GM23338 (cell line): ENCODE measurements around the gene CDC6. TPM values are rescaled to one million over a fixed set of nuclear protein-coding genes. Genes with fewer than 3 reads are reported as not detected.

Source experiments
- ATAC-seq: fragments of 200-7000 bp; cut with Tn5 transposase; 3 replicates; pipeline ENCODE4 v1.9.1; 2020
- DNase-seq: peaks from one replicate; pipeline ENCODE4 v3.0.0-alpha.2; 2015; ENCODE audit warnings: low spot score
- H2AFZ ChIP-seq: fragments of 200-600 bp; sonication (generic); 2 replicates; pipeline ENCODE4 v1.8.0; 2016; ENCODE audit warnings: antibody characterized with exemption, mild to moderate bottlenecking, moderate library complexity
- H3F3A ChIP-seq: fragments of 200-600 bp; sonication (generic); replicated peaks from 2 replicates; pipeline ENCODE4 v1.8.0; 2017; ENCODE audit warnings: antibody characterized with exemption, mixed run types, low read depth
- H3K27ac ChIP-seq: fragments of 200-600 bp; sonication (generic); 2 replicates; pipeline ENCODE4 v1.6.1; 2016; ENCODE audit warnings: low read depth
- H3K27me3 ChIP-seq: fragments of 200-600 bp; sonication (generic); 2 replicates; pipeline ENCODE4 v1.8.0; 2016; ENCODE audit warnings: mild to moderate bottlenecking, mixed run types, moderate library complexity; ENCODE audit not compliant: insufficient read depth
- H3K36me3 ChIP-seq: fragments of 200-600 bp; sonication (generic); 2 replicates; pipeline ENCODE4 v1.8.0; 2016; ENCODE audit warnings: mild to moderate bottlenecking; ENCODE audit not compliant: insufficient read depth
- H3K4me1 ChIP-seq: fragments of 200-600 bp; sonication (generic); 2 replicates; pipeline ENCODE4 v1.8.0; 2016; ENCODE audit warnings: mild to moderate bottlenecking, moderate library complexity; ENCODE audit not compliant: insufficient read depth
- H3K4me2 ChIP-seq: fragments of 200-600 bp; sonication (generic); 2 replicates; pipeline ENCODE4 v1.7.1; 2017; ENCODE audit warnings: mixed run types
- H3K4me3 ChIP-seq: fragments of 200-600 bp; sonication (generic); 2 replicates; pipeline ENCODE4 v1.6.1; 2016; ENCODE audit warnings: mixed run types
- H3K79me2 ChIP-seq: fragments of 200-600 bp; sonication (generic); replicated peaks from 2 replicates; pipeline ENCODE4 v1.8.0; 2017; ENCODE audit warnings: mild to moderate bottlenecking; ENCODE audit not compliant: insufficient read depth
- H3K9me2 ChIP-seq: fragments of 200-600 bp; sonication (generic); 2 replicates; pipeline ENCODE4 v1.8.0; 2017; ENCODE audit not compliant: insufficient read depth
- H4K20me1 ChIP-seq: fragments of 200-600 bp; sonication (generic); replicated peaks from 2 replicates; pipeline ENCODE4 v1.8.0; 2017; ENCODE audit warnings: mild to moderate bottlenecking; ENCODE audit not compliant: insufficient read depth
- H3K27ac Mint-ChIP-seq: 2 replicates; pipeline ENCODE4 v1.8.0; 2020; ENCODE audit warnings: inconsistent platforms, mild to moderate bottlenecking, moderate library complexity, mixed read lengths
- H3K27me3 Mint-ChIP-seq: 3 replicates; pipeline ENCODE4 v1.8.0; 2022; ENCODE audit warnings: low read depth, mild to moderate bottlenecking, moderate library complexity, mixed read lengths, inconsistent platforms; ENCODE audit not compliant: insufficient read depth, poor library complexity
- H3K36me3 Mint-ChIP-seq: 3 replicates; pipeline ENCODE4 v1.8.0; 2021; ENCODE audit warnings: low read depth, mild to moderate bottlenecking, inconsistent platforms, moderate library complexity, mixed read lengths
- H3K4me1 Mint-ChIP-seq: 3 replicates; pipeline ENCODE4 v1.8.0; 2020; ENCODE audit warnings: mild to moderate bottlenecking, inconsistent platforms, mixed read lengths
- H3K4me3 Mint-ChIP-seq: 3 replicates; pipeline ENCODE4 v1.8.0; 2021; ENCODE audit warnings: moderate library complexity, mild to moderate bottlenecking, inconsistent platforms, mixed read lengths
- H3K9me3 Mint-ChIP-seq: 3 replicates; pipeline ENCODE4 v1.8.0; 2020; ENCODE audit warnings: moderate library complexity, mild to moderate bottlenecking, inconsistent platforms, mixed read lengths
- CREB1 ChIP-seq: fragments of 250-450 bp; sonication (Bioruptor Pico); IDR thresholded peaks from 2 replicates; pipeline ENCODE4 v1.5.0; 2020; ENCODE audit warnings: low read depth, mild to moderate bottlenecking, moderate library complexity
- EZH2 ChIP-seq: fragments of 200-600 bp; sonication (generic); IDR thresholded peaks from one replicate; pipeline ENCODE4 v1.8.0; 2017; ENCODE audit warnings: antibody characterized with exemption, mild to moderate bottlenecking, low read depth; ENCODE audit not compliant: unreplicated experiment
- EZH2phosphoT487 ChIP-seq: fragments of 200-600 bp; sonication (generic); IDR thresholded peaks from one replicate; pipeline ENCODE4 v1.8.1; 2018; ENCODE audit warnings: antibody characterized with exemption; ENCODE audit not compliant: unreplicated experiment
- JUNB ChIP-seq: IDR thresholded peaks from one replicate; pipeline ENCODE4 v1.6.1; 2016; ENCODE audit warnings: antibody characterized with exemption; ENCODE audit not compliant: unreplicated experiment
- NANOG ChIP-seq: IDR thresholded peaks from 2 replicates; pipeline ENCODE4 v1.6.1; 2016; ENCODE audit warnings: antibody characterized with exemption, borderline replicate concordance
- POLR2AphosphoS5 ChIP-seq: IDR thresholded peaks from 2 replicates; pipeline ENCODE4 v1.6.1; 2016; ENCODE audit warnings: antibody characterized with exemption, low read depth
- STAT1 ChIP-seq: IDR thresholded peaks from one replicate; pipeline ENCODE4 v1.6.1; 2016; ENCODE audit warnings: antibody characterized with exemption; ENCODE audit not compliant: unreplicated experiment
- ZNF114 ChIP-seq: fragments of 250-450 bp; sonication (Bioruptor Pico); IDR thresholded peaks from 2 replicates; pipeline ENCODE4 v1.5.0; 2020; ENCODE audit warnings: mild to moderate bottlenecking, moderate library complexity
- ZNF331 ChIP-seq: fragments of 250-450 bp; sonication (Bioruptor Pico); IDR thresholded peaks from 2 replicates; pipeline ENCODE4 v1.5.0; 2020; ENCODE audit warnings: low read depth, mild to moderate bottlenecking, moderate library complexity
- ZNF462 ChIP-seq: fragments of 250-450 bp; sonication (Bioruptor Pico); IDR thresholded peaks from 2 replicates; pipeline ENCODE4 v1.5.0; 2020; ENCODE audit warnings: mild to moderate bottlenecking, moderate library complexity
- polyA plus RNA-seq: library from polyadenylated mRNA; unstranded; fragments of >200 nt; fragmentation: Nextera tagmentation; extraction: Ambion mirVana; gene quantifications from 2 replicates; pipeline ENCODE4 v1.2.1, GENCODE V29; 2016
- total RNA-seq: library from RNA; depleted of rRNA; stranded (reverse); fragments of >200 nt; shearing (Covaris generic); gene quantifications from 2 replicates; pipeline ENCODE4 v1.2.3, GENCODE V29; 2014
- TF ChIP-seq, protein P1 (sequence below): IDR thresholded peaks from one replicate; pipeline ENCODE4 v1.6.1; 2018; ENCODE audit warnings: antibody characterized with exemption; ENCODE audit not compliant: unreplicated experiment
- TF ChIP-seq, protein P2 (sequence below), 2 experiments: fragments of 200-600 bp in 1 of 2; sonication (generic) in 1 of 2; conservative IDR thresholded peaks; 2 replicates each; pipeline versions ENCODE4 v1.5.1 to v1.6.1; 2016 to 2017; ENCODE audit warnings: antibody characterized with exemption in 2 of 2, low read depth in 2 of 2, mild to moderate bottlenecking in 2 of 2, moderate library complexity in 1 of 2

Gene CDC6
- total and polyA plus RNA-seq, 2 experiments from 2014 or later: 46.2 to 79.9 TPM

- TF ChIP-seq EZH2 (no peak), ZNF331 (CRISPR knock-in tag) (no peak), ZNF114 (CRISPR knock-in tag) (no peak), EZH2phosphoT487 (no peak), STAT1 (no peak), CREB1 (no peak), NANOG (no peak), JUNB (no peak)
- TF ChIP-seq, protein P1, sequence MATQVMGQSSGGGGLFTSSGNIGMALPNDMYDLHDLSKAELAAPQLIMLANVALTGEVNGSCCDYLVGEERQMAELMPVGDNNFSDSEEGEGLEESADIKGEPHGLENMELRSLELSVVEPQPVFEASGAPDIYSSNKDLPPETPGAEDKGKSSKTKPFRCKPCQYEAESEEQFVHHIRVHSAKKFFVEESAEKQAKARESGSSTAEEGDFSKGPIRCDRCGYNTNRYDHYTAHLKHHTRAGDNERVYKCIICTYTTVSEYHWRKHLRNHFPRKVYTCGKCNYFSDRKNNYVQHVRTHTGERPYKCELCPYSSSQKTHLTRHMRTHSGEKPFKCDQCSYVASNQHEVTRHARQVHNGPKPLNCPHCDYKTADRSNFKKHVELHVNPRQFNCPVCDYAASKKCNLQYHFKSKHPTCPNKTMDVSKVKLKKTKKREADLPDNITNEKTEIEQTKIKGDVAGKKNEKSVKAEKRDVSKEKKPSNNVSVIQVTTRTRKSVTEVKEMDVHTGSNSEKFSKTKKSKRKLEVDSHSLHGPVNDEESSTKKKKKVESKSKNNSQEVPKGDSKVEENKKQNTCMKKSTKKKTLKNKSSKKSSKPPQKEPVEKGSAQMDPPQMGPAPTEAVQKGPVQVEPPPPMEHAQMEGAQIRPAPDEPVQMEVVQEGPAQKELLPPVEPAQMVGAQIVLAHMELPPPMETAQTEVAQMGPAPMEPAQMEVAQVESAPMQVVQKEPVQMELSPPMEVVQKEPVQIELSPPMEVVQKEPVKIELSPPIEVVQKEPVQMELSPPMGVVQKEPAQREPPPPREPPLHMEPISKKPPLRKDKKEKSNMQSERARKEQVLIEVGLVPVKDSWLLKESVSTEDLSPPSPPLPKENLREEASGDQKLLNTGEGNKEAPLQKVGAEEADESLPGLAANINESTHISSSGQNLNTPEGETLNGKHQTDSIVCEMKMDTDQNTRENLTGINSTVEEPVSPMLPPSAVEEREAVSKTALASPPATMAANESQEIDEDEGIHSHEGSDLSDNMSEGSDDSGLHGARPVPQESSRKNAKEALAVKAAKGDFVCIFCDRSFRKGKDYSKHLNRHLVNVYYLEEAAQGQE: no peak
Measured at GRCh38 chr17:40278414-40278813, 9.3 kb upstream of the CDC6 start (continued).

GRCh38 chr17:40279402-40279801 lies 8.3 kb upstream of the CDC6 start:
- H3K4me1 Mint-ChIP-seq: peaks cover 25% of the 10 kb centered on the region
- Histone ChIP-seq H2AFZ (no peak overlapping the region), H3K4me1 (peaks cover 17% of the 10 kb centered on the region), H4K20me1 (no peaks in the 10 kb centered on the region; the same call in 1 of the 2 replicates), H3K27me3 (no peaks in the 10 kb centered on the region), H3K36me3 (peaks cover 12% of the 10 kb centered on the region), H3K79me2 (no peaks in the 10 kb centered on the region), H3F3A (peaks cover 3% of the 10 kb centered on the region; the same call in 1 of the 2 replicates), H3K4me3 (no peak overlapping the region), H3K4me2 (no peak overlapping the region), H3K9me2 (no peaks in the 10 kb centered on the region), H3K27ac (no peak overlapping the region)
- H3K27me3 Mint-ChIP-seq: no peaks in the 10 kb centered on the region
- ATAC-seq (no peak), DNase-seq (no peak)
- H3K36me3 Mint-ChIP-seq: peaks cover 50% of the 10 kb centered on the region
- no peak overlapping the region for H3K27ac Mint-ChIP-seq
- no peaks in the 10 kb centered on the region for H3K9me3 Mint-ChIP-seq
- no peak overlapping the region for H3K4me3 Mint-ChIP-seq
- no peak for TF ChIP-seq ZNF331 (CRISPR knock-in tag)
- TF ChIP-seq ZNF114 (CRISPR knock-in tag): no peak
- TF ChIP-seq ZNF462 (CRISPR knock-in tag): no peak
- no peak for TF ChIP-seq EZH2phosphoT487
- TF ChIP-seq NANOG: no peak
- TF ChIP-seq STAT1: no peak
- TF ChIP-seq, protein P2, sequence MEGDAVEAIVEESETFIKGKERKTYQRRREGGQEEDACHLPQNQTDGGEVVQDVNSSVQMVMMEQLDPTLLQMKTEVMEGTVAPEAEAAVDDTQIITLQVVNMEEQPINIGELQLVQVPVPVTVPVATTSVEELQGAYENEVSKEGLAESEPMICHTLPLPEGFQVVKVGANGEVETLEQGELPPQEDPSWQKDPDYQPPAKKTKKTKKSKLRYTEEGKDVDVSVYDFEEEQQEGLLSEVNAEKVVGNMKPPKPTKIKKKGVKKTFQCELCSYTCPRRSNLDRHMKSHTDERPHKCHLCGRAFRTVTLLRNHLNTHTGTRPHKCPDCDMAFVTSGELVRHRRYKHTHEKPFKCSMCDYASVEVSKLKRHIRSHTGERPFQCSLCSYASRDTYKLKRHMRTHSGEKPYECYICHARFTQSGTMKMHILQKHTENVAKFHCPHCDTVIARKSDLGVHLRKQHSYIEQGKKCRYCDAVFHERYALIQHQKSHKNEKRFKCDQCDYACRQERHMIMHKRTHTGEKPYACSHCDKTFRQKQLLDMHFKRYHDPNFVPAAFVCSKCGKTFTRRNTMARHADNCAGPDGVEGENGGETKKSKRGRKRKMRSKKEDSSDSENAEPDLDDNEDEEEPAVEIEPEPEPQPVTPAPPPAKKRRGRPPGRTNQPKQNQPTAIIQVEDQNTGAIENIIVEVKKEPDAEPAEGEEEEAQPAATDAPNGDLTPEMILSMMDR (conservative IDR thresholded peaks at IDR 0.05; ENCODE audit: low read depth in 2 of 2): no peak
- TF ChIP-seq EZH2: no peak
- TF ChIP-seq POLR2AphosphoS5: no peak
- no peak for TF ChIP-seq CREB1
